ENCODE results near the gene NUP62CL.

- TF ChIP-seq CTCF (IDR thresholded peaks at IDR 0.05; ENCODE audit: insufficient read depth, low read depth, low read length): no peak
- no peak for TF ChIP-seq EZH2 (IDR thresholded peaks at IDR 0.05; ENCODE audit: insufficient read depth, low read length)
Observed at GRCh38 chrX:107135049-107135964, 70.9 kb downstream of the NUP62CL start.

All from astrocyte (in vitro differentiated cells and primary cell).